GM21447 (cell line): ENCODE measurements around the gene GPR87.

Experiments used
- ATAC-seq: cut with Tn5 transposase; IDR thresholded peaks from one replicate; pipeline ENCODE4 v1.9.1; 2021; ENCODE audit not compliant: unreplicated experiment

The GPR87 gene

GRCh38 chr3:151316267-151316991, at the start of gene GPR87:
Gene GPR87, minus strand, starts transcription at chr3:151316820. Its CDS starts 16,720 bp downstream, at chr3:151300100.
- ATAC-seq, result no peak

GRCh38 chr3:151362751-151363174, 46.1 kb upstream of the GPR87 start:
- no peak for ATAC-seq

GRCh38 chr3:151357463-151357850, 40.8 kb upstream of the GPR87 start:
- ATAC-seq, result no peak

GRCh38 chr3:151356794-151357462, 40.3 kb upstream of the GPR87 start:
- ATAC-seq, result no peak

DNA sequence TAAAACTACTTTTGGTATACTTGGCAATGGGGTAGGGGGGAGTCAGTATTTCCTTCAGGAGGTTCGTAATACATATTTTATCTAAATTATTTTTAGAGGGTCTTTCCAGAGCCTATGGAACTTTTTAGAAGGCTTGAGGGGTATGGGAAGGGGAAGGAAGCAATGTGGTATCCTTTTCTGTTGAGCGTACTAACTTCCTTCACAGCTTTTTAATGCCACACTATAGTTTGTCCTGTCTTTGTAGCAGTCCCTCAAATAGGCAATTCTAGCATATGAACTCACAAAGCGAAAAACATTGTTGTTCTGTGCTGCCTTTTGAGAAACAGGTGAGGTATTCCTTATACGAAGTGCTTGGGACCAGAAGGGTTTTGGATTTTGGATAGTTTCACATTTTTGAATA, 35.0 kb upstream of the GPR87 start:
- ATAC-seq, result peak; percentile 23

DNA sequence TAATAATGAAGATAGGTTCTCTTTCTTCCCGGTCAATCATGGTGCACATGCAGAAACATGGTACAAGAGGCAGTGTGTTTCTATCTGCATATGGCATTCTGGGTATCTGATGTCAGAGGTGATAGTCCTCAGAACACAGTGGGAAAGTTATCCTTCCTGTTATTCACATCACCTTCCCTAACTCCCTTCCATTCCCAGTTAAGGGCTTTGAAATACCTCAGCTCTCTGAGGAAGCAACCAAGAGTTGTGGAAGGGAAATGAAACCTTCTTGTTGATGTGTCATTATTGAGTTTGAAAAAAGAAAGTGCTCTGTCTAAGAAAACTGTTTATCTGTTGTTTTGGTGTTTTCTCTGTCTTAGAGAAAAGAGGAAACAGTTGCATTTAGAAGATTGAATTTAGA, 34.6 kb upstream of the GPR87 start:
- ATAC-seq, result peak; percentile 81

DNA sequence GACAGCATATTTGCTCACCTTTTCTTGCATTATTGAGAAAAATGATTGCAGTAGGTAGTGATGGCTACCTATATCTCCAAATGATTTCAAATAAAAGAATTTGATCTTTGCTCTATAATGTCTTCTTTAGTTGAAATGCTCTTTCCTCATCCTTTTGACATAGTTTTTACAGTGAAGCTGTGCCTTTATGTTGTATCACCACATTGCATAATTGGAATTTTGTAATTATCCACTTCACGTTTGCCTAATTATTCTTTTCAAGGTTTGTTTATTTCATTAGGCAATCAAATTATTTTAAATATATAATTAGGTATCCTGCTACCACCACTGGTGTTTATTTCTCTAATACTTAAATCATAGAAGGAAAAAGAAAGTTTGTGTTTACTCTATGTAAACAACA, 34.0 kb upstream of the GPR87 start:
- no peak for ATAC-seq

GRCh38 chr3:151347432-151347831, 30.8 kb upstream of the GPR87 start:
- ATAC-seq, result no peak

- no peak for ATAC-seq
These were observed 29.7 kb upstream of the GPR87 start for GRCh38 chr3:151346292-151346691.

- no peak for ATAC-seq
These were observed 29.2 kb upstream of the GPR87 start for GRCh38 chr3:151345859-151346258.

DNA sequence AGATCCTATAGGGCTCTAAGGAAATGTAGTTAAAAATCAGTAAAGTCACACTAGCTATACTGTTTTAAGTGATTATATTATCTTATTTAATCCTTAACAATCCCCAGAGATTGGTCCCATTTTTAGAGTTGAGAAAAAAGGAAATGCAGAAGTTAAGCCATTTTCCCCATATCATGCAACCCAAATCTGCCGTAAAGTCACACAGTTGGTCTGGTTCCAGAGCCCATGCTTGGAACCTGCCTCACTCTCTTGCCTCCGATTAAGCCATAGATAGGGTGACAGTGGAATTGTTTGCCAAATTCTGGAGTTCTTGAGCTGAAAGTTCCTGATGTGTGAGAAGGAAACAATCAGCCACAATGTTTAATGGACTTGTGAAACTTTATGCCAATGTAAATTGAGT, 15.1 kb upstream of the GPR87 start:
- ATAC-seq, result no peak

DNA sequence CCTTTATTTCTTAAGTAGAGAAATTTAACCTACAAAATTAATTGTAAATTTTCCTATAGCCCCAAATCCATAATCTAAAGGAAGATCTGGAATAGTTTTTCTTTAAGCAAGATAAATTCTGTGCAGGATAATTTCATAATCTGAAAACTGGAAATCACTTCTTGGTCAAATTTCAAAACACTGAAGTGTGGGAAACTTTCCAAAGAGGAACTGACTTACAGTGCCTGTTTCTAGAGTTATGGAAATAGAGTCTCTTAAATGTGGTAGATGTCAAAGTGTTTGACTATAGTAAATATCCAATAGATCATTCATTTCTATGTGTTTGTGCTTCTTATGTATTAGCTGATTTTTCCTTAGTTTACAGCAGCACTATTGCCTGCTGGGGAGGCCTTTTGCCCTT, 14.3 kb upstream of the GPR87 start:
- ATAC-seq, result no peak

- ATAC-seq, result no peak
These were observed 13.8 kb upstream of the GPR87 start for GRCh38 chr3:151330379-151330778.

DNA sequence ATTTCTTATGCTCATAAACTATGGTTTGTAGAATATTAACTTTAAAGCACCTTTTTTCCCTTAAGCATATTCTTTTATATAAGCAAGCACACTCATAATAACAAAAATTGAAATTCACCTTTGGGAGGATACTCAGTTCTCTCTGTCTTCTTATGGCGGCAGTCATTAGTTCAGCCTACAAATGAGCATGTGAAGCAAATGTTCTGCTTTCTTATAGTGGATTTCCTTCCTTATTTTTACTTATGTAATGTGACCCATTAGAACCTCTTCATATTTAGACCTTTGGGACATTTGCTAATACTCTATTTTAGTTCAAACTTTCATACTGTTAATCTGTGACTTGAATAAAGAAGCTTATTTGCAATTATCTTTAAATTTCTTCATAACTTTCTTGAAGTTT, 12.7 kb upstream of the GPR87 start, which contains the start of gene P2RY13:
Gene P2RY13 (minus strand): TSS at position 187 of the 400 bp plus-strand sequence. CDS start 21 bp downstream, at position 166.
- ATAC-seq, result no peak

DNA sequence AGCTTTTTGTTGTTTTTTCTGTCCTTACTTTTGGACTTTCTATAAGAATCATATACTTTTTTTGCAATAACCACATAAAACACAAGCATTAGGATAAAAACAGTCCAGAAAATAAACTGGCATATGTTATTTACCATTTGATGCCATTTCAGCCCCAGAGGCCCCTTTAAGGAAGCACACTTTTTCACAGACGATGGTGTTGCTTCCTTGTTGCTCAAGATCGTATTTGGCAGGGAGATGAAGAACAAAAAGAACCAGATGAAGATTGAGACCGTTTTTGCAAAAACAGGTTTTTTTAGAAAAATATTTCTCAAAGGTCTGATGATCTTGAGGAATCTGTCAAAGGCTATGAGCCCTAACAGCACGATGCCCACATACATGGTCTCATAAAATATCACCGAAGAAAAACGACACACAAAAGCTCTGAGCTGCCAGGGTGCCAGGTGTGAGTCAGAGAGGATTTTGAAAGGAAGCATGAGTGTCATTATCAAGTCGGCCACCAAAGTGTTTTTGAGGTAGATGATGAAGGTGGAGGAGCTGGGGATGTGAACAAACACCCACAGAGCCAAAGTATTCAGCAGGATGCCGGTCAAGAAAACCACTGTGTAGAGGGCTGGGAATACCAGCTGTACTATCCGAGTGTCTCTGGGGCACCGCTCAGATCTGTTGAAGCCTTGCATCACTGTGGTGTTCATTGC, 11.8 kb upstream of the GPR87 start:
- ATAC-seq, result no peak

GRCh38 chr3:151327571-151328198, 11.1 kb upstream of the GPR87 start:
- ATAC-seq, result no peak

- no peak for ATAC-seq
These were observed 5.9 kb upstream of the GPR87 start for GRCh38 chr3:151322511-151322910.

GRCh38 chr3:151321526-151321925, 4.9 kb upstream of the GPR87 start:
- ATAC-seq, result no peak

DNA sequence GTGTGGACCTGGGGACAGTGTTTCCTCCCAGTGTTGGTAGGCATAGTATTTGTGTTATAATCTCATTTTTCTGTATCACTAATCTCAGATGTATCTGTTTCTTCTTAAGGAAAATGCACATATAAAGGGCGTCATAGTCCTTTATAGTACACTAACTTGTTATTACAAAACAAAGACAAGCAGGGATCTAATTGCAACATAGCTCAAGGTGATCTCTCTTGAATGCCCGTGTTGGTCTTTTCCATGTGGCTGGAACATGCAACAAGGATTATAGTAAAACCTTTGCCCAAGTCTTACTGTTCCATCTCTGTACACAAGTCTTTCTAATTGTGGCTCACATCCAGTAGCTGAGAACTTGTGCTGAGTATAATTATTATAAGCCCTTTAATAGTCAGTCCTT, 3.5 kb upstream of the GPR87 start:
- no peak for ATAC-seq

- no peak for ATAC-seq
These were observed 3.0 kb upstream of the GPR87 start for GRCh38 chr3:151319628-151320027.

DNA sequence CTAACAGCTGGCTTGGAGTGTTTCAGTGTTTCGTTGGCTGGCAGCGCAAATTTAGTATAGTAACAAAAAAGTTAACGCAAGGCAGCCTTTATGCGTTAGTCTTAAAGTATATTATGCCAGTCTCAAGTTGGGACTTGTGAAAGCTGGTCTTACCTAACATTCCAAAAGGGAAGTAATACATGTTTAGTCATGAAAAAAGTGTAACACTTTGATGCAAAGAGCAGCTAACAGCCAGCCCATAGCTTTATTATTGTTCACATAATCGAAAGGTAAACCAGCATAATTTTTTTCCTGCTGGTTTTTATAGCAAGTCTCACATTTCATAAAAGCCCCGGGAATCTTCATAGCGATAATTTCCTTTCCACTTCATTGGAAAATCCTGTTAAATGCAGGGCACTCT, 2.4 kb upstream of the GPR87 start:
- ATAC-seq, result no peak
